H9 (cell line): ENCODE measurements around the gene HILPDA. TPM values are rescaled to one million over a fixed set of nuclear protein-coding genes. Genes with fewer than 3 reads are reported as not detected.

Source experiments
- DNase-seq: peaks from one replicate; pipeline ENCODE4 v3.0.0-alpha.2; 2017
- H2AFZ ChIP-seq: one replicate; pipeline ENCODE4 v1.6.1; 2013; ENCODE audit warnings: mild to moderate bottlenecking, low read length, control low read depth, moderate library complexity
- H2AK5ac ChIP-seq: 2 replicates; pipeline ENCODE4 v1.6.1; 2013; ENCODE audit warnings: low read length, control low read depth, mixed read lengths; ENCODE audit not compliant: insufficient read length
- H2BK120ac ChIP-seq: one replicate; pipeline ENCODE4 v1.6.1; 2013; ENCODE audit warnings: low read depth, mild to moderate bottlenecking, low read length, control low read depth, inconsistent platforms; ENCODE audit not compliant: poor library complexity, severe bottlenecking
- H2BK12ac ChIP-seq: 2 replicates; pipeline ENCODE4 v1.6.1; 2013; ENCODE audit warnings: low read length, control low read depth, mixed read lengths, low read depth; ENCODE audit not compliant: insufficient read length
- H2BK15ac ChIP-seq: 2 replicates; pipeline ENCODE4 v1.6.1; 2013; ENCODE audit warnings: low read depth, low read length, control low read depth
- H2BK20ac ChIP-seq: one replicate; pipeline ENCODE4 v1.6.1; 2013; ENCODE audit warnings: low read depth, mild to moderate bottlenecking, low read length, control low read depth, inconsistent platforms; ENCODE audit not compliant: poor library complexity, severe bottlenecking
- H2BK5ac ChIP-seq: 2 replicates; pipeline ENCODE4 v1.6.1; 2013; ENCODE audit warnings: low read length, control low read depth, mixed read lengths; ENCODE audit not compliant: insufficient read length
- H3K14ac ChIP-seq: 2 replicates; pipeline ENCODE4 v1.6.1; 2013; ENCODE audit warnings: low read length, control low read depth; ENCODE audit not compliant: insufficient read depth
- H3K18ac ChIP-seq: 2 replicates; pipeline ENCODE4 v1.6.1; 2013; ENCODE audit warnings: low read depth, mild to moderate bottlenecking, mixed read lengths, low read length, control low read depth; ENCODE audit not compliant: insufficient read length
- H3K23ac ChIP-seq: 2 replicates; pipeline ENCODE4 v1.6.1; 2013; ENCODE audit warnings: low read length, control low read depth, mixed read lengths, low read depth; ENCODE audit not compliant: insufficient read length
- H3K23me2 ChIP-seq: 2 replicates; pipeline ENCODE4 v1.6.1; 2013; ENCODE audit warnings: low read depth, mild to moderate bottlenecking, mixed read lengths, low read length, control low read depth; ENCODE audit not compliant: insufficient read length, poor library complexity, severe bottlenecking
- H3K27ac ChIP-seq: 2 replicates; pipeline ENCODE4 v1.5.1; 2013; ENCODE audit warnings: low read length, control low read depth, mixed read lengths, low read depth; ENCODE audit not compliant: insufficient read length
- H3K27me3 ChIP-seq: 2 replicates; pipeline ENCODE4 v1.6.1; 2013; ENCODE audit warnings: low read length, control low read depth, inconsistent platforms; ENCODE audit not compliant: insufficient read depth
- H3K4ac ChIP-seq: 2 replicates; pipeline ENCODE4 v1.6.1; 2013; ENCODE audit warnings: low read depth, mild to moderate bottlenecking, control low read depth, inconsistent platforms, low read length, moderate library complexity
- H3K4me1 ChIP-seq: 2 replicates; pipeline ENCODE4 v1.6.1; 2013; ENCODE audit warnings: low read length, control low read depth, inconsistent platforms; ENCODE audit not compliant: insufficient read depth
- H3K4me2 ChIP-seq: 2 replicates; pipeline ENCODE4 v1.6.1; 2013; ENCODE audit warnings: low read length, control low read depth, mixed read lengths; ENCODE audit not compliant: insufficient read length, insufficient read depth
- H3K56ac ChIP-seq: 2 replicates; pipeline ENCODE4 v1.6.1; 2013; ENCODE audit warnings: low read depth, mild to moderate bottlenecking, mixed read lengths, low read length, control low read depth; ENCODE audit not compliant: insufficient read length
- H3K79me1 ChIP-seq: 2 replicates; pipeline ENCODE4 v1.6.1; 2013; ENCODE audit warnings: low read depth, mild to moderate bottlenecking, moderate library complexity, low read length, control low read depth, inconsistent platforms; ENCODE audit not compliant: insufficient read depth, poor library complexity, severe bottlenecking
- H3K79me2 ChIP-seq: 2 replicates; pipeline ENCODE4 v1.6.1; 2013; ENCODE audit warnings: low read length, control low read depth, inconsistent platforms; ENCODE audit not compliant: insufficient read depth
- H3K9ac ChIP-seq: 2 replicates; pipeline ENCODE4 v1.6.1; 2013; ENCODE audit warnings: low read length, control low read depth, mixed read lengths; ENCODE audit not compliant: insufficient read length; ENCODE audit errors: extremely low read depth
- H3K9me3 ChIP-seq: one replicate; pipeline ENCODE4 v1.6.1; 2013; ENCODE audit warnings: low read depth, low read length, inconsistent platforms; ENCODE audit not compliant: control insufficient read depth
- H3T11ph ChIP-seq: one replicate; pipeline ENCODE4 v1.6.1; 2013; ENCODE audit warnings: mild to moderate bottlenecking, low read length, control low read depth, inconsistent platforms
- H4K20me1 ChIP-seq: one replicate; pipeline ENCODE4 v1.6.1; 2013; ENCODE audit not compliant: control insufficient read depth, insufficient read length, insufficient read depth
- H4K5ac ChIP-seq: 2 replicates; pipeline ENCODE4 v1.6.1; 2013; ENCODE audit warnings: low read depth, mild to moderate bottlenecking, mixed read lengths, low read length, control low read depth; ENCODE audit not compliant: insufficient read length
- H4K8ac ChIP-seq: replicated peaks from 2 replicates; pipeline ENCODE4 v1.6.1; 2013; ENCODE audit warnings: low read length, control low read depth, mixed read lengths, low read depth; ENCODE audit not compliant: insufficient read length
- H4K91ac ChIP-seq: 2 replicates; pipeline ENCODE4 v1.6.1; 2013; ENCODE audit warnings: low read depth, mild to moderate bottlenecking, moderate library complexity, mixed read lengths, low read length, control low read depth; ENCODE audit not compliant: insufficient read length
- H3K27ac Mint-ChIP-seq, 3 experiments: 2 replicates in 2 of 3; 3 replicates in 1 of 3; pipeline ENCODE4 v1.8.0; 2020 to 2021; ENCODE audit warnings: mixed read lengths in 3 of 3, mild to moderate bottlenecking in 1 of 3, moderate library complexity in 1 of 3
- H3K27me3 Mint-ChIP-seq: 2 replicates; pipeline ENCODE4 v1.8.0; 2021; ENCODE audit warnings: low read depth, mild to moderate bottlenecking, moderate library complexity, mixed read lengths
- H3K36me3 Mint-ChIP-seq, 3 experiments: 2 replicates in 2 of 3; 3 replicates in 1 of 3; pipeline ENCODE4 v1.8.0; 2020 to 2021; ENCODE audit warnings: low read depth in 3 of 3, mixed read lengths in 3 of 3; ENCODE audit not compliant: insufficient read depth in 1 of 3
- H3K4me1 Mint-ChIP-seq, 2 experiments: 2 replicates each; pipeline ENCODE4 v1.8.0; 2020; ENCODE audit warnings: mixed read lengths in 2 of 2
- H3K4me3 Mint-ChIP-seq, 2 experiments: 2 replicates in 1 of 2; 3 replicates in 1 of 2; pipeline ENCODE4 v1.8.0; 2020 to 2021; ENCODE audit warnings: mild to moderate bottlenecking in 2 of 2, mixed read lengths in 2 of 2, moderate library complexity in 1 of 2
- H3K9me3 Mint-ChIP-seq, 2 experiments: 2 replicates in 1 of 2; 3 replicates in 1 of 2; pipeline ENCODE4 v1.8.0; 2020; ENCODE audit warnings: mild to moderate bottlenecking in 2 of 2, mixed read lengths in 2 of 2, moderate library complexity in 1 of 2
- WGBS: extraction: QIAGEN DNeasy Blood & Tissue Kit; methylation state at CpG from one replicate; pipeline ENCODE4 v1.1.7; 2013; ENCODE audit warnings: missing lambda C conversion rate, low lambda C conversion rate, mixed read lengths; ENCODE audit not compliant: insufficient read length; ENCODE audit errors: extremely low coverage; 5-methylcytosine and 5-hydroxymethylcytosine counted together
- total RNA-seq: library from RNA; stranded (reverse); gene quantifications from 2 replicates; pipeline ENCODE4 v1.2.1, GENCODE V29; 2021
- TF ChIP-seq, protein P1 (sequence below): fragments of 200-600 bp; sonication (generic); conservative IDR thresholded peaks from 3 replicates; pipeline ENCODE4 v1.8.0; 2021; ENCODE audit warnings: antibody characterized with exemption, mild to moderate bottlenecking

Gene HILPDA
- total RNA-seq, 1 experiment from 2014 or later = 23.3 TPM

DNA sequence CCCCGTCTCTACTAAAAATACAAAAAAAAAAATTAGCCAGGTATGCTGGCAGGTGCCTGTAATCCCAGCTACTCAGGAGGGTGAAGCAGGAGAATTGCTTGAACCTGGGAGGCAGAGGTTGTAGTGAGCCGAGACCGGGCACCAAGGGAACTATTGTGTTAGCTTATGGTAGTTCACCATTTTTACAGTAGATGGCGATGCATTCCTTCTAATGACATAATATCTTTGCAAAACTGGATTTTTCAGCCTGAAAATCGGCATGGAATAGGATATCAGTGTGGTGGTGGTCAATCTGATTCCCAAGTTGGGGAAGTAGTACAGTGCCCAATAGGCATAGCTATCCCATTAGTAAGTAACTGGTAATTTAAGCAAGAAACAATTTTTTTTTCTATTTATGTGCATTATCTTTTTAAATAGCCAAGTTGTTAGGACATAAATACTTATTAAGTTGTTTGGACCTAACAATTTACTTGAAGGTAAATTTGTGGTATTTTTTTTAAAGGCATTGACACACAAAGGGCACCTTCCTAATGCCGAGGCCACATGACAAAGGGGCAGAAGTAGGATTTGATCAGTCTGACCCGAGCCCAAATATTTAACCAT lies 28.3 kb upstream of the HILPDA start:
- no peak overlapping the region for H3K4me3 Mint-ChIP-seq
- H3K4me2 ChIP-seq = no peak overlapping the region

More for the DNA sequence above, 28.3 kb upstream of the HILPDA start:
- peaks cover 11 to 12% of the 10 kb centered on the region in 2 experiments for H3K4me1 Mint-ChIP-seq
- Histone ChIP-seq H3K27me3 (no peaks in the 10 kb centered on the region), H3K23me2 (no peaks in the 10 kb centered on the region), H3K9ac (no peak overlapping the region), H2BK15ac (no peak overlapping the region), H4K5ac (no peak overlapping the region), H3K79me2 (no peaks in the 10 kb centered on the region), H3K23ac (no peak overlapping the region), H2BK120ac (no peak overlapping the region), H2AK5ac (no peak overlapping the region), H3K79me1 (no peaks in the 10 kb centered on the region), H3K27ac (no peak overlapping the region), H3K56ac (no peak overlapping the region), H3K4me1 (no peaks in the 10 kb centered on the region), H3K9me3 (no peaks in the 10 kb centered on the region), H2AFZ (no peak overlapping the region), H2BK5ac (no peak overlapping the region), H4K91ac (no peak overlapping the region), H2BK20ac (no peak overlapping the region), H3K18ac (no peak overlapping the region), H3T11ph (no peak overlapping the region), H3K14ac (no peak overlapping the region), H4K20me1 (no peaks in the 10 kb centered on the region), H2BK12ac (no peak overlapping the region), H4K8ac (no peak overlapping the region), H3K4ac (no peak overlapping the region)
- H3K9me3 Mint-ChIP-seq = no peaks in the 10 kb centered on the region; a peak in 1 of 5 replicates
- WGBS = no CpG with 5 or more reads among the region's 7 CpGs
- H3K36me3 Mint-ChIP-seq = no peaks in the 10 kb centered on the region
- no peak for DNase-seq
- no peak overlapping the region for H3K27ac Mint-ChIP-seq
- peaks cover 9% of the 10 kb centered on the region for H3K27me3 Mint-ChIP-seq
- TF ChIP-seq, protein P1, sequence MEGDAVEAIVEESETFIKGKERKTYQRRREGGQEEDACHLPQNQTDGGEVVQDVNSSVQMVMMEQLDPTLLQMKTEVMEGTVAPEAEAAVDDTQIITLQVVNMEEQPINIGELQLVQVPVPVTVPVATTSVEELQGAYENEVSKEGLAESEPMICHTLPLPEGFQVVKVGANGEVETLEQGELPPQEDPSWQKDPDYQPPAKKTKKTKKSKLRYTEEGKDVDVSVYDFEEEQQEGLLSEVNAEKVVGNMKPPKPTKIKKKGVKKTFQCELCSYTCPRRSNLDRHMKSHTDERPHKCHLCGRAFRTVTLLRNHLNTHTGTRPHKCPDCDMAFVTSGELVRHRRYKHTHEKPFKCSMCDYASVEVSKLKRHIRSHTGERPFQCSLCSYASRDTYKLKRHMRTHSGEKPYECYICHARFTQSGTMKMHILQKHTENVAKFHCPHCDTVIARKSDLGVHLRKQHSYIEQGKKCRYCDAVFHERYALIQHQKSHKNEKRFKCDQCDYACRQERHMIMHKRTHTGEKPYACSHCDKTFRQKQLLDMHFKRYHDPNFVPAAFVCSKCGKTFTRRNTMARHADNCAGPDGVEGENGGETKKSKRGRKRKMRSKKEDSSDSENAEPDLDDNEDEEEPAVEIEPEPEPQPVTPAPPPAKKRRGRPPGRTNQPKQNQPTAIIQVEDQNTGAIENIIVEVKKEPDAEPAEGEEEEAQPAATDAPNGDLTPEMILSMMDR = peak; percentile 87
